A549 (cell line): ENCODE data around the gene LIPI. TPM values are rescaled to one million over a fixed set of nuclear protein-coding genes. Genes with fewer than 3 reads are reported as not detected.

ENCODE experiments used
- ATAC-seq, 2 experiments: fragments of 200-7000 bp in 1 of 2; fragments of >200 bp in 1 of 2; cut with Nextera tagmentation in 1 of 2; cut with Tn5 transposase in 1 of 2; 3 replicates each; pipeline versions ENCODE4 v1.8.0 to v1.9.1; 2018 to 2020; ENCODE audit warnings: mild to moderate bottlenecking in 1 of 2, moderate library complexity in 1 of 2
- CTCF ChIA-PET: fragments of 300-600 bp; sonication (Branson Sonifier 250); formaldehyde crosslinking; extraction: SDS; loops from one replicate; lab custom pipeline; 2021; ENCODE audit warnings: antibody characterized with exemption, inconsistent platforms; lab: Yijun Ruan, JAX
- POLR2A ChIA-PET: fragments of 350-600 bp; formaldehyde crosslinking; extraction: SDS; loops from one replicate; lab custom pipeline; 2021; ENCODE audit warnings: antibody characterized with exemption, inconsistent platforms; lab: Yijun Ruan, JAX
- DNase-seq, 2 experiments: peaks; one replicate each; pipeline versions ENCODE4 v3.0.0 to v3.0.0-alpha.2; 2011 to 2016; ENCODE audit warnings: low read depth in 1 of 2, low spot score in 1 of 2
- FAIRE-seq: peaks from 2 replicates; lab custom pipeline; 2011; peaks lifted over from hg19 to GRCh38; lab: Jason Lieb, UNC
- H3K27ac ChIP-seq, 2 experiments: fragments of >200 bp; sonication (Bioruptor Twin); formaldehyde crosslinking; 3 replicates each; pipeline ENCODE4 v1.5.1; 2016 to 2017
- H3K4me1 ChIP-seq: fragments of >200 bp; sonication (Bioruptor Twin); formaldehyde crosslinking; 3 replicates; pipeline ENCODE4 v1.6.1; 2016
- H3K4me2 ChIP-seq: fragments of >200 bp; sonication (Bioruptor Twin); formaldehyde crosslinking; 3 replicates; pipeline ENCODE4 v1.6.1; 2016
- H3K4me3 ChIP-seq: fragments of >200 bp; sonication (Bioruptor Twin); formaldehyde crosslinking; 3 replicates; pipeline ENCODE4 v1.5.1; 2016
- H3K9me3 ChIP-seq: fragments of >200 bp; sonication (Bioruptor Twin); formaldehyde crosslinking; 3 replicates; pipeline ENCODE4 v1.6.1; 2016
- BHLHE40 ChIP-seq: IDR thresholded peaks from 2 replicates; pipeline ENCODE4 v1.6.1; 2012; ENCODE audit warnings: low read depth, low read length, inconsistent platforms
- CBX2 ChIP-seq: fragments of 200-600 bp; sonication (generic); IDR thresholded peaks from 2 replicates; pipeline ENCODE4 v1.6.1; 2016; ENCODE audit warnings: low read depth, mild to moderate bottlenecking, borderline replicate concordance
- CEBPB ChIP-seq, 2 experiments: fragments of >200 bp in 1 of 2; sonication (Bioruptor Twin) in 1 of 2; formaldehyde crosslinking in 1 of 2; IDR thresholded peaks; 2 replicates each; pipeline ENCODE4 v1.6.1; 2012 to 2016
- CHD2 ChIP-seq: fragments of 150-350 bp; IDR thresholded peaks from 2 replicates; pipeline ENCODE4 v1.6.1; 2014; ENCODE audit warnings: low read length; ENCODE audit not compliant: partially characterized antibody
- EP300 ChIP-seq, 2 experiments: fragments of >200 bp; sonication (Bioruptor Twin); formaldehyde crosslinking; IDR thresholded peaks; 2 replicates in 1 of 2; 3 replicates in 1 of 2; pipeline ENCODE4 v1.6.1; 2016 to 2017
- ESRRA ChIP-seq: fragments of 150-350 bp; IDR thresholded peaks from 2 replicates; pipeline ENCODE4 v1.6.1; 2014; ENCODE audit warnings: mild to moderate bottlenecking, low read length, borderline replicate concordance
- FOSB ChIP-seq: fragments of 250-450 bp; sonication (Bioruptor Pico); IDR thresholded peaks from 2 replicates; pipeline ENCODE4 v1.5.0; 2020; ENCODE audit warnings: mild to moderate bottlenecking, moderate library complexity
- FOSL2 ChIP-seq, 2 experiments: fragments of 450-650 bp in 1 of 2; fragments of >200 bp in 1 of 2; sonication (Bioruptor Twin) in 1 of 2; formaldehyde crosslinking; IDR thresholded peaks; 2 replicates each; pipeline versions ENCODE4 v1.5.0 to v1.6.1; 2016 to 2020; ENCODE audit warnings: mild to moderate bottlenecking in 1 of 2, moderate library complexity in 1 of 2
- GATA3 ChIP-seq: IDR thresholded peaks from 2 replicates; pipeline ENCODE4 v1.6.1; 2012; ENCODE audit warnings: borderline replicate concordance
- HEYL ChIP-seq: fragments of 250-450 bp; sonication (Bioruptor Pico); IDR thresholded peaks from 2 replicates; pipeline ENCODE4 v1.8.0; 2021; ENCODE audit warnings: mild to moderate bottlenecking, moderate library complexity
- HOXA7 ChIP-seq: fragments of 250-450 bp; sonication (Bioruptor Pico); IDR thresholded peaks from 2 replicates; pipeline ENCODE4 v1.5.0; 2020; ENCODE audit warnings: mild to moderate bottlenecking, moderate library complexity
- HOXB13 ChIP-seq: fragments of 250-450 bp; sonication (Bioruptor Pico); IDR thresholded peaks from 2 replicates; pipeline ENCODE4 v1.5.0; 2020; ENCODE audit warnings: low read depth, mild to moderate bottlenecking, moderate library complexity
- HOXB5 ChIP-seq: fragments of 250-450 bp; sonication (Bioruptor Pico); IDR thresholded peaks from 2 replicates; pipeline ENCODE4 v1.5.0; 2020; ENCODE audit warnings: mild to moderate bottlenecking, moderate library complexity
- JUNB ChIP-seq: fragments of >200 bp; sonication (Bioruptor Twin); formaldehyde crosslinking; IDR thresholded peaks from 2 replicates; pipeline ENCODE4 v1.6.1; 2016
- KDM1A ChIP-seq: fragments of 200-600 bp; sonication (generic); IDR thresholded peaks from 2 replicates; pipeline ENCODE4 v1.6.1; 2016; ENCODE audit warnings: low read depth, mild to moderate bottlenecking
- KDM5A ChIP-seq: fragments of 200-600 bp; sonication (generic); IDR thresholded peaks from 2 replicates; pipeline ENCODE4 v1.6.1; 2016; ENCODE audit warnings: antibody characterized with exemption, mild to moderate bottlenecking
- NPAS2 ChIP-seq: fragments of 250-450 bp; sonication (Bioruptor Pico); IDR thresholded peaks from 2 replicates; pipeline ENCODE4 v1.8.0; 2022; ENCODE audit warnings: mild to moderate bottlenecking, moderate library complexity, borderline replicate concordance
- POLR2A ChIP-seq: IDR thresholded peaks from 2 replicates; pipeline ENCODE4 v1.6.1; 2012; ENCODE audit warnings: mild to moderate bottlenecking, low read length
- RAD21 ChIP-seq, 2 experiments: fragments of >200 bp in 1 of 2; sonication (Bioruptor Twin) in 1 of 2; formaldehyde crosslinking in 1 of 2; IDR thresholded peaks in 1 of 2; conservative IDR thresholded peaks in 1 of 2; 2 replicates in 1 of 2; 3 replicates in 1 of 2; pipeline ENCODE4 v1.6.1; 2012 to 2018; ENCODE audit warnings: inconsistent platforms in 1 of 2
- RARB ChIP-seq: fragments of 250-450 bp; sonication (Bioruptor Pico); IDR thresholded peaks from 2 replicates; pipeline ENCODE4 v1.8.0; 2021; ENCODE audit warnings: mild to moderate bottlenecking, moderate library complexity
- RCOR1 ChIP-seq: fragments of 150-350 bp; IDR thresholded peaks from 2 replicates; pipeline ENCODE4 v1.6.1; 2014; ENCODE audit warnings: antibody characterized with exemption, low read length, low read depth
- SMC3 ChIP-seq: fragments of >200 bp; sonication (Bioruptor Twin); formaldehyde crosslinking; IDR thresholded peaks from 3 replicates; pipeline ENCODE4 v1.6.1; 2018; ENCODE audit warnings: inconsistent platforms
- SREBF2 ChIP-seq: fragments of 450-650 bp; IDR thresholded peaks from 2 replicates; pipeline ENCODE4 v1.6.1; 2014; ENCODE audit warnings: mild to moderate bottlenecking, moderate library complexity
- TP53 ChIP-seq: fragments of 250-450 bp; sonication (Bioruptor Pico); IDR thresholded peaks from 2 replicates; pipeline ENCODE4 v1.5.0; 2021; ENCODE audit warnings: mild to moderate bottlenecking, moderate library complexity
- ZC3H11A ChIP-seq: fragments of 450-650 bp; IDR thresholded peaks from 2 replicates; pipeline ENCODE4 v1.6.1; 2014; ENCODE audit warnings: antibody characterized with exemption, mild to moderate bottlenecking
- ZFP36 ChIP-seq: fragments of 450-650 bp; IDR thresholded peaks from 2 replicates; pipeline ENCODE4 v1.6.1; 2014; ENCODE audit warnings: borderline replicate concordance; ENCODE audit not compliant: partially characterized antibody
- ZSCAN20 ChIP-seq: fragments of 250-450 bp; sonication (Bioruptor Pico); IDR thresholded peaks from 2 replicates; pipeline ENCODE4 v1.8.0; 2022; ENCODE audit warnings: mild to moderate bottlenecking, moderate library complexity
- WGBS: methylation state at CpG from one replicate; pipeline ENCODE4 v1.1.6; 2017; ENCODE audit errors: missing lambda C conversion rate; 5-methylcytosine and 5-hydroxymethylcytosine counted together
- polyA plus RNA-seq, 4 experiments: library from polyadenylated mRNA; depleted of rRNA in 3 of 4; stranded (reverse); fragments of >200 nt; fragmentation: RNase III in 1 of 4; extraction: RNeasy Plus Mini Kit Qiagen cat#74134 plus additional on column Dnase treatment in 1 of 4; gene quantifications; 2 replicates in 3 of 4; 3 replicates in 1 of 4; pipeline ENCODE4 v1.2.3, GENCODE V29; 2011 to 2017
- TF ChIP-seq, protein P1 (sequence below): fragments of >200 bp; sonication (Bioruptor Twin); formaldehyde crosslinking; IDR thresholded peaks from 2 replicates; pipeline ENCODE4 v1.6.1; 2016
- TF ChIP-seq, protein P2 (sequence below): IDR thresholded peaks from 2 replicates; pipeline ENCODE4 v1.6.1; 2012; ENCODE audit warnings: low read depth, borderline replicate concordance
- TF ChIP-seq, protein P3 (sequence below): fragments of >200 bp; sonication (Bioruptor Twin); formaldehyde crosslinking; IDR thresholded peaks from 3 replicates; pipeline ENCODE4 v1.5.1; 2016
- TF ChIP-seq, protein P4 (sequence below): fragments of 200-600 bp; sonication (generic); IDR thresholded peaks from 2 replicates; pipeline ENCODE4 v1.6.1; 2016; ENCODE audit warnings: antibody characterized with exemption, mild to moderate bottlenecking, moderate library complexity
- TF ChIP-seq, protein P5 (sequence below): fragments of 250-450 bp; sonication (Bioruptor Pico); IDR thresholded peaks from 2 replicates; pipeline ENCODE4 v1.5.0; 2021; ENCODE audit warnings: mild to moderate bottlenecking, moderate library complexity, borderline replicate concordance

The LIPI gene
- polyA plus RNA-seq, 2 of the 4 experiments (the other 2 are of a cell fraction) = not detected

DNA sequence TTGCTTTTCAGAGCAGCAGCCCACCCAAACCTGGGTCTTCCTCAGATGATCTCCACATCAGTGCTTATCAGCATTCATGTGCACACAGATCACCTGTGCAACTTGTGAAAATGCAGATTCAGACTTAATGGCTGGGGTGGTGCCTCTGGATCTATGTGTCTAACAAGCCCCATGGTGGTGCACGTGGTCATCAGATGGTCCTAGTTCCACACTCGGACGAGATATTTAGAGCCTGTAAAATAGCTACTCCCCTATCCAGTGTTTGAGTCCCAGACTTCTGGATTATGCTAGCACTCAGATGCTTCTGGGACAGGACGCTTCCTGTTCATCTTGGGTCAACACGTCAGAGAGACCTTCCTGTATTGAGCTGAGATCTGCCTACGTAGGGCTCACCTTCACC is 114.2 kb downstream of the LIPI start:
- POLR2A ChIA-PET = no interaction called here
- TF ChIP-seq HOXA7 (CRISPR knock-in tag) (no peak), HEYL (CRISPR knock-in tag) (no peak), CEBPB (IDR thresholded peaks at IDR 0.05) (no peak), RAD21 (conservative IDR thresholded peaks at IDR 0.05 in 1 of 2, IDR thresholded peaks at IDR 0.05 in 1 of 2) (no peak), ZFP36 (no peak), POLR2A (no peak), CHD2 (no peak), GATA3 (no peak), EP300 (IDR thresholded peaks at IDR 0.05) (no peak), KDM1A (no peak), KDM5A (no peak), SREBF2 (no peak), ZSCAN20 (CRISPR knock-in tag) (no peak), HOXB5 (CRISPR knock-in tag) (no peak), RARB (CRISPR knock-in tag) (no peak), BHLHE40 (no peak), ZC3H11A (no peak)
- TF ChIP-seq, protein P1, sequence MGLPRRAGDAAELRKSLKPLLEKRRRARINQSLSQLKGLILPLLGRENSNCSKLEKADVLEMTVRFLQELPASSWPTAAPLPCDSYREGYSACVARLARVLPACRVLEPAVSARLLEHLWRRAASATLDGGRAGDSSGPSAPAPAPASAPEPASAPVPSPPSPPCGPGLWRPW = no peak
- TF ChIP-seq, protein P2, sequence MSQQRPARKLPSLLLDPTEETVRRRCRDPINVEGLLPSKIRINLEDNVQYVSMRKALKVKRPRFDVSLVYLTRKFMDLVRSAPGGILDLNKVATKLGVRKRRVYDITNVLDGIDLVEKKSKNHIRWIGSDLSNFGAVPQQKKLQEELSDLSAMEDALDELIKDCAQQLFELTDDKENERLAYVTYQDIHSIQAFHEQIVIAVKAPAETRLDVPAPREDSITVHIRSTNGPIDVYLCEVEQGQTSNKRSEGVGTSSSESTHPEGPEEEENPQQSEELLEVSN = no peak
- TF ChIP-seq, protein P3, sequence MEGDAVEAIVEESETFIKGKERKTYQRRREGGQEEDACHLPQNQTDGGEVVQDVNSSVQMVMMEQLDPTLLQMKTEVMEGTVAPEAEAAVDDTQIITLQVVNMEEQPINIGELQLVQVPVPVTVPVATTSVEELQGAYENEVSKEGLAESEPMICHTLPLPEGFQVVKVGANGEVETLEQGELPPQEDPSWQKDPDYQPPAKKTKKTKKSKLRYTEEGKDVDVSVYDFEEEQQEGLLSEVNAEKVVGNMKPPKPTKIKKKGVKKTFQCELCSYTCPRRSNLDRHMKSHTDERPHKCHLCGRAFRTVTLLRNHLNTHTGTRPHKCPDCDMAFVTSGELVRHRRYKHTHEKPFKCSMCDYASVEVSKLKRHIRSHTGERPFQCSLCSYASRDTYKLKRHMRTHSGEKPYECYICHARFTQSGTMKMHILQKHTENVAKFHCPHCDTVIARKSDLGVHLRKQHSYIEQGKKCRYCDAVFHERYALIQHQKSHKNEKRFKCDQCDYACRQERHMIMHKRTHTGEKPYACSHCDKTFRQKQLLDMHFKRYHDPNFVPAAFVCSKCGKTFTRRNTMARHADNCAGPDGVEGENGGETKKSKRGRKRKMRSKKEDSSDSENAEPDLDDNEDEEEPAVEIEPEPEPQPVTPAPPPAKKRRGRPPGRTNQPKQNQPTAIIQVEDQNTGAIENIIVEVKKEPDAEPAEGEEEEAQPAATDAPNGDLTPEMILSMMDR = no peak

DNA sequence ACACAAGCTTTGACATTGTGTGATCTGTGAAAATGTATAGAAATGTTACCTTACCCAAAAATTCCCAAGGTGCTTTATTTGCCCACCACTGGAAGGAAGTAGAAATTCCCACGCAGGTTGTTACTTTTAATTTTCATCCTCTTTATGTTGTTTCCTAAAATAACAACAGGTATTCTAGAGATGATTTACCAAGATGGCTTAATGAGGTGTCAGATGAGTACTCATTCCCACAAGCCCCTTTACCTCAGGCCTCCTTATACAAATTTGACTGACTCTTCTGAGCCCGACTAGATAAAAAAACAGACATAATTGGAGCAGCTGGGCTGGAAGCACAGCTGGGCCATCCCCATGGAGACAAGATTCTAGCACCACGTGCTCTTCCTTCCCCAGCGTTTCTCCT is 114.6 kb downstream of the LIPI start:
- CTCF ChIA-PET = no interaction called here
- DNase-seq = no peak
- Histone ChIP-seq H3K27ac (no peak overlapping the region), H3K9me3 (no peaks in the 10 kb centered on the region), H3K4me1 (no peaks in the 10 kb centered on the region), H3K4me3 (no peak overlapping the region), H3K4me2 (no peak overlapping the region)
- no peak for ATAC-seq
- 85% methylated on average over 4 of the region's 4 CpGs for WGBS
- FAIRE-seq = no peak
- POLR2A ChIA-PET = no interaction called here
- TF ChIP-seq CBX2 = no peak
- TF ChIP-seq HOXB13 (CRISPR knock-in tag) = no peak
- TF ChIP-seq, protein P2 = no peak
- no peak for TF ChIP-seq FOSL2 (IDR thresholded peaks at IDR 0.05)
- no peak for TF ChIP-seq FOSL2 (CRISPR knock-in tag; IDR thresholded peaks at IDR 0.05)
- TF ChIP-seq, protein P4, sequence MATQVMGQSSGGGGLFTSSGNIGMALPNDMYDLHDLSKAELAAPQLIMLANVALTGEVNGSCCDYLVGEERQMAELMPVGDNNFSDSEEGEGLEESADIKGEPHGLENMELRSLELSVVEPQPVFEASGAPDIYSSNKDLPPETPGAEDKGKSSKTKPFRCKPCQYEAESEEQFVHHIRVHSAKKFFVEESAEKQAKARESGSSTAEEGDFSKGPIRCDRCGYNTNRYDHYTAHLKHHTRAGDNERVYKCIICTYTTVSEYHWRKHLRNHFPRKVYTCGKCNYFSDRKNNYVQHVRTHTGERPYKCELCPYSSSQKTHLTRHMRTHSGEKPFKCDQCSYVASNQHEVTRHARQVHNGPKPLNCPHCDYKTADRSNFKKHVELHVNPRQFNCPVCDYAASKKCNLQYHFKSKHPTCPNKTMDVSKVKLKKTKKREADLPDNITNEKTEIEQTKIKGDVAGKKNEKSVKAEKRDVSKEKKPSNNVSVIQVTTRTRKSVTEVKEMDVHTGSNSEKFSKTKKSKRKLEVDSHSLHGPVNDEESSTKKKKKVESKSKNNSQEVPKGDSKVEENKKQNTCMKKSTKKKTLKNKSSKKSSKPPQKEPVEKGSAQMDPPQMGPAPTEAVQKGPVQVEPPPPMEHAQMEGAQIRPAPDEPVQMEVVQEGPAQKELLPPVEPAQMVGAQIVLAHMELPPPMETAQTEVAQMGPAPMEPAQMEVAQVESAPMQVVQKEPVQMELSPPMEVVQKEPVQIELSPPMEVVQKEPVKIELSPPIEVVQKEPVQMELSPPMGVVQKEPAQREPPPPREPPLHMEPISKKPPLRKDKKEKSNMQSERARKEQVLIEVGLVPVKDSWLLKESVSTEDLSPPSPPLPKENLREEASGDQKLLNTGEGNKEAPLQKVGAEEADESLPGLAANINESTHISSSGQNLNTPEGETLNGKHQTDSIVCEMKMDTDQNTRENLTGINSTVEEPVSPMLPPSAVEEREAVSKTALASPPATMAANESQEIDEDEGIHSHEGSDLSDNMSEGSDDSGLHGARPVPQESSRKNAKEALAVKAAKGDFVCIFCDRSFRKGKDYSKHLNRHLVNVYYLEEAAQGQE = no peak
- TF ChIP-seq ESRRA = no peak
- no peak for TF ChIP-seq FOSB
- TF ChIP-seq TP53 = no peak
- no peak for TF ChIP-seq SMC3
- TF ChIP-seq RCOR1 = no peak
- TF ChIP-seq, protein P5, sequence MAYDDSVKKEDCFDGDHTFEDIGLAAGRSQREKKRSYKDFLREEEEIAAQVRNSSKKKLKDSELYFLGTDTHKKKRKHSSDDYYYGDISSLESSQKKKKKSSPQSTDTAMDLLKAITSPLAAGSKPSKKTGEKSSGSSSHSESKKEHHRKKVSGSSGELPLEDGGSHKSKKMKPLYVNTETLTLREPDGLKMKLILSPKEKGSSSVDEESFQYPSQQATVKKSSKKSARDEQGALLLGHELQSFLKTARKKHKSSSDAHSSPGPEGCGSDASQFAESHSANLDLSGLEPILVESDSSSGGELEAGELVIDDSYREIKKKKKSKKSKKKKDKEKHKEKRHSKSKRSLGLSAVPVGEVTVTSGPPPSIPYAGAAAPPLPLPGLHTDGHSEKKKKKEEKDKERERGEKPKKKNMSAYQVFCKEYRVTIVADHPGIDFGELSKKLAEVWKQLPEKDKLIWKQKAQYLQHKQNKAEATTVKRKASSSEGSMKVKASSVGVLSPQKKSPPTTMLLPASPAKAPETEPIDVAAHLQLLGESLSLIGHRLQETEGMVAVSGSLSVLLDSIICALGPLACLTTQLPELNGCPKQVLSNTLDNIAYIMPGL (CRISPR knock-in tag) = no peak
- no peak for TF ChIP-seq KDM5A
- no peak for TF ChIP-seq JUNB
- no peak for TF ChIP-seq NPAS2 (CRISPR knock-in tag)

More for the DNA sequence above, 114.2 kb downstream of the LIPI start:
- no peaks in the 10 kb centered on the region for H3K4me1 ChIP-seq
- DNase-seq (no peak), ATAC-seq (no peak), FAIRE-seq (no peak)
- CTCF ChIA-PET = no interaction called here
- no peak overlapping the region for H3K4me3 ChIP-seq
- H3K9me3 ChIP-seq = no peaks in the 10 kb centered on the region
- H3K4me2 ChIP-seq = no peak overlapping the region
- no peak overlapping the region for H3K27ac ChIP-seq
- 80% methylated on average over 6 of the region's 6 CpGs for WGBS
